ENCODE results near the gene CELF4.

The CELF4 gene

DNA sequence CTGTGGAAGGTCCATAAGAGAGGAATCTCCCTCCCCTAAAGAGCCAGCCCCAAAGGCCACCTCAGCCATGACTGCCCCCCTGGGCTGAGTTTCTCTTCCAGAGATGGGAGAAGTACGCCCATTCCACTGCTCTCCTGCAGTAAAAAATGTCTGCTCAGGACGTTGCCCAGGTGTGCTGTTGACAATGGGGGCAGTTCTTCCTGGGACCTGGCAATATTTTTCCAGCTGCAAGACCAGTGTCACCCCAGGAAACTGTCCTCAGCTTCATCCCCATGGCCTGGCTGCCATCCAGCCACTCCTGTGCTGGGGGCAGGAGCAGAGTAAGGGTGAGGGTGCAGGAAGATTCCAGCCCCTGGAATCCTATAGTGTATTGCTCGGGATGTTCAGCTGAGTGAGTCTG lies 14.3 kb downstream of the CELF4 start:
- TF ChIP-seq, protein P1, sequence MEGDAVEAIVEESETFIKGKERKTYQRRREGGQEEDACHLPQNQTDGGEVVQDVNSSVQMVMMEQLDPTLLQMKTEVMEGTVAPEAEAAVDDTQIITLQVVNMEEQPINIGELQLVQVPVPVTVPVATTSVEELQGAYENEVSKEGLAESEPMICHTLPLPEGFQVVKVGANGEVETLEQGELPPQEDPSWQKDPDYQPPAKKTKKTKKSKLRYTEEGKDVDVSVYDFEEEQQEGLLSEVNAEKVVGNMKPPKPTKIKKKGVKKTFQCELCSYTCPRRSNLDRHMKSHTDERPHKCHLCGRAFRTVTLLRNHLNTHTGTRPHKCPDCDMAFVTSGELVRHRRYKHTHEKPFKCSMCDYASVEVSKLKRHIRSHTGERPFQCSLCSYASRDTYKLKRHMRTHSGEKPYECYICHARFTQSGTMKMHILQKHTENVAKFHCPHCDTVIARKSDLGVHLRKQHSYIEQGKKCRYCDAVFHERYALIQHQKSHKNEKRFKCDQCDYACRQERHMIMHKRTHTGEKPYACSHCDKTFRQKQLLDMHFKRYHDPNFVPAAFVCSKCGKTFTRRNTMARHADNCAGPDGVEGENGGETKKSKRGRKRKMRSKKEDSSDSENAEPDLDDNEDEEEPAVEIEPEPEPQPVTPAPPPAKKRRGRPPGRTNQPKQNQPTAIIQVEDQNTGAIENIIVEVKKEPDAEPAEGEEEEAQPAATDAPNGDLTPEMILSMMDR (conservative IDR thresholded peaks at IDR 0.05; ENCODE audit: control insufficient read depth, insufficient read depth, low read depth, low read length), result no peak
- H3K4me3 ChIP-seq (ENCODE audit: control insufficient read depth, low read depth, low read length), result no peak overlapping the region
- DNase-seq (ENCODE audit: low read depth), result no peak

DNA sequence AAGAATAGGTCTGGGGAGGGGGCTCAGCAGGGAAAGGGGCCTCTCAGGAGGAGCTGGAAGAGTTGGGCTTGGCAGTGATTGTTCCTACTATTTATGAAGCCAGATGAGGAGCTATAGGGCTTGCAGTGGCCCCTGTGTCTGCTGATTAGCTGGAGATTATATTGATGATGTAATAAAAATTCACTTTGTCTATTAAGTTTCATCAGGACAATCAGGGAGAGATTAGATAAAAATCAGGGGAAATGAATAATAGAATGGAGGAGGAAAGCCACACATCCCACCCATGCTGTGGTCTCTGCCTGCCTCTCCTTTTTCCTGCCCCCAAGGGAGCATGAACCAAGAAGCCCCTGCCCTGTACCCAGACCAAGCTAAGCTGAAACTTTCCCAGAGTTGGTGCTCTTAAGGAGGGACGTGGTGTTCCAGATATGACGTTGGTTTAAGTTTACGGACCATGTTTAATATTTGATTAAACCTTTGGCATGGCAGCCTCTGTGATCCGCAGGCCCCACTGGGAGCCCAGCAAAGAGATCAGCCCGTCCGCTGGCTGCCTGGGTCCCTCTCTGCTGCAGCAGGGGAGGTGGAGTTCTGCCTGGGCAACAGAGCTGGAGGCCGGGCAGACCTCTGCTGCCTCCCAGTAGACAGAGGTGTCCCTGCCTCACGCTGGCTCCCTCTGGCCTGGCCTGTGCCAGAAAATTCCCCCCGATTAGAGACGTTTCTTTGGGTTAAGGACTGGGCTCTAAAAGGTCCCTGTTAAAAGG lies 15.3 kb downstream of the CELF4 start:
- H3K4me3 ChIP-seq (ENCODE audit: control insufficient read depth, low read depth, low read length), result no peak overlapping the region
- no peak for DNase-seq (ENCODE audit: low read depth)
- TF ChIP-seq, protein P1 (conservative IDR thresholded peaks at IDR 0.05; ENCODE audit: control insufficient read depth, insufficient read depth, low read depth, low read length), result no peak

DNA sequence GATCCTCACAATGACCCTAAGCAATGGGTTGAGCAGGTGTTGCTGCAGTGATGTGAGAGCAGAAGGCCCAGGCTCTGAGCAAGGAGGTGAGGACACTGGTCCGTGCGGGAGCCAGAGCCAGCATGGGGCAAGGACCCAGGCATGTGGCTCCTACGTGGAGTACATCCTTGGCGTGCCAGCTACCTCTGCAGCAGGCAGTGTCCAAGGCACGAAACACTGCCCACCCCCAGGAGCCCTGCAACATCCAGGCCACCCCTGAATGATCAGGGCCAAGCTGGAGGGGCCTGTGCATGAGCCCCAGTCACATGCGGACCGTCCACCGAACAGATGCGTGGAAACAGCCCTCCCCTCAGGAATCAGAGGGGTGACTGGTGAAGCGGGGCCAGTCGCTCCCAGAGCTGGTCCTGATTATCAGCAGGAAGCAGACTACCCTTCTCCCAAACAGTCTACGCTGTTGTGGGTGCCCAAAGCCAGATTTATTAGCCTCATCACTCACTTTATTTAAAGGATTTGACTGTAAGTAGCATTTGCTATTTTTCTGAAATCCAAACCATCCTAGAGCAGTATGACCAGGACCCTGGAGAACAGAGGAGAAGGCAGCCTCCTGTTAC lies 16.8 kb downstream of the CELF4 start:
- DNase-seq (ENCODE audit: low read depth), result no peak
- TF ChIP-seq, protein P1 (conservative IDR thresholded peaks at IDR 0.05; ENCODE audit: control insufficient read depth, insufficient read depth, low read depth, low read length), result no peak
- H3K4me3 ChIP-seq (ENCODE audit: control insufficient read depth, low read depth, low read length), result no peak overlapping the region

DNA sequence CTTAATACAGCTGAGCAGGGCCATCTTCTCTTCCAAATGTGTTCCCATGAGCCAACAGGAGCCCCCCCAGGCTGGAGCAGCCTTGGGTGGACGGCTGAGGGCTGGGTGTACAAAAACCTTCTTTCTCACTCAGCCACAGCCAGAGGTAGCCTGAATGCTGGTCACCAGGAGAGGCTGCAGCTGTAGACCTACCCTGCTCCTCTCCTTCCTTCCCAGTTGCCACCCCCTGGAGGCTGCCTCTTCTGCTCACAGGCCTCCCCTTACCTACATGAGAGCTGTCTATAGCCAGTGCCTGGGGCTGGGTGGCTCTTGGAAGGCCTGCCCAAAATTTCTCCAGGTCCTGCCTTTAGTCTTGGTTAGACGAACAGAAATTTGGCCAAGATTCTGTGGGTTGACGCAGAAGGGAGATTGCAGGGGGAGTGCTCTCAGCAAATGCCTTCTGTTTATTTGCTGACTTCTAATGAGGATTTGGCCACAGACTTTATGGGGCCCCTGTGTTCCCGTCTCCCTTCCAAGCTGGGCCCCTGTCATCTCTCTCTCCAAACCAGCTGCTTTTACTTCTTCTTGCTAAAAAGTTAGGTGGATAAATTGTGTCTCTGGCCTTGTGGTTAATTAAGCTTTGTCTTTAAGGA lies 18.3 kb downstream of the CELF4 start:
- DNase-seq (ENCODE audit: low read depth), result no peak
- no peak overlapping the region for H3K4me3 ChIP-seq (ENCODE audit: control insufficient read depth, low read depth, low read length)
- TF ChIP-seq, protein P1 (conservative IDR thresholded peaks at IDR 0.05; ENCODE audit: control insufficient read depth, insufficient read depth, low read depth, low read length), result no peak

DNA sequence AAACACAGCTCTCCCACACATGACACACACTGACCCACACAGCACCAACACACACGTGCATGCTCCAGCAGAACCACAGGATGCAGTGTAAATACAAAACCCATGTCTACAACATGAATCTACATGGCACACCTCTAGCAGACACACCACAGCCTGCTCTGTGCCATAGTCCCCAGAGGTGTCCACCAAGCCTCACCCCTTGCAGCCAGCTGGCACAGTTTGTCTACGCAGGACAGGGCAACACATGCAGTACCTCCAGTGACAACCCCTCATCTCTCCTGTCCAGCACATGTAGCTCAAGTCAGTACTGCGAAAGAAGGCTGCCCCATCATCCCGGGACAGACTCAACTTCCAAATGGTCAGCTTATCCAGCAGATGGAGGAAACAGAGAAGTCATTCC lies 18.9 kb downstream of the CELF4 start:
- TF ChIP-seq, protein P1 (conservative IDR thresholded peaks at IDR 0.05; ENCODE audit: control insufficient read depth, insufficient read depth, low read depth, low read length), result no peak
- no peak overlapping the region for H3K4me3 ChIP-seq (ENCODE audit: control insufficient read depth, low read depth, low read length)
- no peak for DNase-seq (ENCODE audit: low read depth)

DNA sequence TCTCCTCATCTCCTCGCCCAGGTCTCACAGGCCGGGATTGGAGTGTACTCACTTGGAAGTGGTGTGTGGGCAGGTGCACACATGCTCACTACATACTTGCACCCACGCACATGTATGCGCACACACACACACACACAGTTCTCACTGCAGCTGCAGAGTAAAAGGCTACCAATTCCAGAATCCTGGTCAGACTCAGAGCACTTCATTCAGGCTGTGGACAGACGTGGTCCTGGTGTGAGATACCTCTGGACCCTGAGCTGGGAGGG lies 19.4 kb downstream of the CELF4 start:
- DNase-seq (ENCODE audit: low read depth), result no peak
- H3K4me3 ChIP-seq (ENCODE audit: control insufficient read depth, low read depth, low read length), result no peak overlapping the region
- TF ChIP-seq, protein P1 (conservative IDR thresholded peaks at IDR 0.05; ENCODE audit: control insufficient read depth, insufficient read depth, low read depth, low read length), result no peak

Data from fibroblast of mammary gland (primary cell).